IMR-90 (cell line): ENCODE data around the gene MAN1C1. TPM values are rescaled to one million over a fixed set of nuclear protein-coding genes. Genes with fewer than 3 reads are reported as not detected.

Experiments used
- ATAC-seq: fragments of 200-7000 bp; cut with Tn5 transposase; 2 replicates; pipeline ENCODE4 v1.9.1; 2020; ENCODE audit warnings: low read depth, mild to moderate bottlenecking, moderate library complexity
- BruUV-seq: library from RNA; stranded (reverse); fragments of 400-500 nt; replicated peaks from 2 replicates; lab custom pipeline; 2021; lab: Mats Ljungman, UMichigan
- CTCF ChIA-PET: fragments of 300-600 bp; formaldehyde crosslinking; extraction: SDS; loops from one replicate; lab custom pipeline; 2021; ENCODE audit warnings: antibody characterized with exemption; lab: Yijun Ruan, JAX
- POLR2A ChIA-PET: fragments of 300-600 bp; sonication (Branson Sonifier 250); formaldehyde crosslinking; loops from one replicate; lab custom pipeline; 2022; ENCODE audit warnings: antibody characterized with exemption; ENCODE audit not compliant: unreplicated experiment; lab: Charles Lee
- DNase-seq: peaks from one replicate; pipeline ENCODE4 v3.0.0; 2013
- H2AFZ ChIP-seq: replicated peaks from 2 replicates; pipeline ENCODE3; 2013; ENCODE audit warnings: low read length, mild to moderate bottlenecking; ENCODE audit not compliant: poor library complexity
- H2AK5ac ChIP-seq: 2 replicates; pipeline ENCODE4 v1.6.1; 2013; ENCODE audit warnings: low read depth, low read length, inconsistent platforms
- H2AK9ac ChIP-seq: replicated peaks from 2 replicates; pipeline ENCODE3; 2013; ENCODE audit warnings: mild to moderate bottlenecking, low read depth, low read length, moderate library complexity; ENCODE audit not compliant: poor library complexity
- H2BK120ac ChIP-seq: 2 replicates; pipeline ENCODE4 v1.6.1; 2013; ENCODE audit warnings: low read depth, low read length, inconsistent platforms
- H2BK15ac ChIP-seq: 3 replicates; pipeline ENCODE4 v1.6.1; 2013; ENCODE audit warnings: low read depth, low read length, inconsistent platforms
- H2BK20ac ChIP-seq: 2 replicates; pipeline ENCODE4 v1.6.1; 2013; ENCODE audit warnings: low read depth, mild to moderate bottlenecking, inconsistent platforms, low read length, moderate library complexity
- H2BK5ac ChIP-seq: 2 replicates; pipeline ENCODE4 v1.6.1; 2013; ENCODE audit warnings: mild to moderate bottlenecking, low read depth, low read length, inconsistent platforms; ENCODE audit not compliant: poor library complexity, severe bottlenecking
- H3K14ac ChIP-seq: replicated peaks from 2 replicates; pipeline ENCODE4 v1.6.1; 2013; ENCODE audit warnings: low read depth, low read length, inconsistent platforms
- H3K18ac ChIP-seq: 2 replicates; pipeline ENCODE4 v1.6.1; 2013; ENCODE audit warnings: low read depth, low read length, control low read depth
- H3K23ac ChIP-seq: 2 replicates; pipeline ENCODE4 v1.6.1; 2013; ENCODE audit warnings: low read depth, low read length, inconsistent platforms
- H3K27ac ChIP-seq: 2 replicates; pipeline ENCODE4 v1.5.1; 2013; ENCODE audit warnings: mild to moderate bottlenecking, control low read depth, low read length; ENCODE audit not compliant: insufficient read depth
- H3K27me3 ChIP-seq: 2 replicates; pipeline ENCODE4 v1.6.1; 2013; ENCODE audit warnings: low read length; ENCODE audit not compliant: control insufficient read depth, insufficient read depth
- H3K36me3 ChIP-seq: 2 replicates; pipeline ENCODE4 v1.6.1; 2013; ENCODE audit warnings: low read length, mixed read lengths; ENCODE audit not compliant: control insufficient read depth, insufficient read depth
- H3K4ac ChIP-seq: 2 replicates; pipeline ENCODE4 v1.6.1; 2013; ENCODE audit warnings: low read depth, low read length, inconsistent platforms
- H3K4me1 ChIP-seq: 2 replicates; pipeline ENCODE4 v1.6.1; 2013; ENCODE audit warnings: low read length, mixed read lengths; ENCODE audit not compliant: control insufficient read depth, insufficient read depth
- H3K4me2 ChIP-seq: 2 replicates; pipeline ENCODE4 v1.6.1; 2013; ENCODE audit warnings: low read depth, mild to moderate bottlenecking, control low read depth, low read length, moderate library complexity
- H3K4me3 ChIP-seq: 2 replicates; pipeline ENCODE4 v1.5.1; 2013; ENCODE audit warnings: low read depth, mild to moderate bottlenecking, control low read depth, low read length, moderate library complexity; ENCODE audit not compliant: insufficient read depth
- H3K56ac ChIP-seq: 2 replicates; pipeline ENCODE4 v1.6.1; 2013; ENCODE audit warnings: low read length, inconsistent platforms; ENCODE audit not compliant: insufficient read depth; ENCODE audit errors: extremely low read depth
- H3K79me1 ChIP-seq, 2 experiments: 2 replicates each; pipeline ENCODE4 v1.6.1; 2013; ENCODE audit warnings: low read length in 2 of 2, inconsistent platforms in 1 of 2, low read depth in 1 of 2
- H3K9ac ChIP-seq: 2 replicates; pipeline ENCODE4 v1.6.1; 2013; ENCODE audit warnings: low read depth, low read length, control low read depth
- H3K9me1 ChIP-seq: 2 replicates; pipeline ENCODE4 v1.6.1; 2013; ENCODE audit warnings: low read length, inconsistent platforms; ENCODE audit not compliant: insufficient read depth
- H3K9me3 ChIP-seq: 2 replicates; pipeline ENCODE4 v1.6.1; 2013; ENCODE audit warnings: low read length; ENCODE audit not compliant: control insufficient read depth, insufficient read depth
- H4K20me1 ChIP-seq: 2 replicates; pipeline ENCODE4 v1.6.1; 2013; ENCODE audit warnings: low read length, inconsistent platforms; ENCODE audit not compliant: insufficient read depth
- H4K5ac ChIP-seq: 2 replicates; pipeline ENCODE4 v1.6.1; 2013; ENCODE audit warnings: mild to moderate bottlenecking, low read depth, low read length, control low read depth
- H4K8ac ChIP-seq, 2 experiments: 2 replicates each; pipeline ENCODE4 v1.6.1; 2013; ENCODE audit warnings: low read depth in 2 of 2, low read length in 2 of 2, control low read depth in 1 of 2, inconsistent platforms in 1 of 2
- H4K91ac ChIP-seq: 2 replicates; pipeline ENCODE4 v1.6.1; 2013; ENCODE audit warnings: low read depth, low read length, inconsistent platforms; ENCODE audit not compliant: insufficient read depth
- BHLHE40 ChIP-seq: fragments of 150-350 bp; IDR thresholded peaks from 2 replicates; pipeline ENCODE4 v1.6.1; 2016; ENCODE audit warnings: mild to moderate bottlenecking, low read depth, low read length
- CEBPB ChIP-seq: IDR thresholded peaks from 2 replicates; pipeline ENCODE4 v1.6.1; 2012; ENCODE audit warnings: low read depth, low read length, improper control_type of control experiment
- CHD1 ChIP-seq: IDR thresholded peaks from 2 replicates; pipeline ENCODE4 v1.6.1; 2012; ENCODE audit warnings: low read depth, low read length, improper control_type of control experiment
- CTCF ChIP-seq: conservative IDR thresholded peaks from 2 replicates; pipeline ENCODE4 v1.5.1; 2012; ENCODE audit warnings: mild to moderate bottlenecking, low read depth, low read length, improper control_type of control experiment
- ELK1 ChIP-seq: fragments of 150-350 bp; IDR thresholded peaks from 2 replicates; pipeline ENCODE4 v1.6.1; 2016; ENCODE audit warnings: low read depth, mild to moderate bottlenecking, low read length, moderate library complexity, borderline replicate concordance
- FOS ChIP-seq: fragments of 150-350 bp; IDR thresholded peaks from 2 replicates; pipeline ENCODE4 v1.6.1; 2016; ENCODE audit warnings: low read depth, low read length
- MAFK ChIP-seq: IDR thresholded peaks from 2 replicates; pipeline ENCODE4 v1.6.1; 2012; ENCODE audit warnings: low read depth, low read length, improper control_type of control experiment
- MAZ ChIP-seq: IDR thresholded peaks from 2 replicates; pipeline ENCODE4 v1.6.1; 2012; ENCODE audit warnings: low read depth, mild to moderate bottlenecking, low read length, improper control_type of control experiment, moderate library complexity, borderline replicate concordance
- MXI1 ChIP-seq: IDR thresholded peaks from 2 replicates; pipeline ENCODE4 v1.6.1; 2012; ENCODE audit warnings: low read depth, mild to moderate bottlenecking, low read length, moderate library complexity, borderline replicate concordance
- NFE2L2 ChIP-seq: fragments of 150-350 bp; IDR thresholded peaks from 2 replicates; pipeline ENCODE4 v1.6.1; 2016; ENCODE audit warnings: low read depth, mild to moderate bottlenecking, low read length
- POLR2A ChIP-seq: IDR thresholded peaks from 2 replicates; pipeline ENCODE4 v1.6.1; 2012; ENCODE audit warnings: mild to moderate bottlenecking, low read depth, low read length
- RAD21 ChIP-seq: IDR thresholded peaks from 2 replicates; pipeline ENCODE4 v1.6.1; 2012; ENCODE audit warnings: low read length, improper control_type of control experiment
- RCOR1 ChIP-seq: IDR thresholded peaks from 2 replicates; pipeline ENCODE4 v1.6.1; 2012; ENCODE audit warnings: mild to moderate bottlenecking, low read length, improper control_type of control experiment; ENCODE audit not compliant: insufficient replicate concordance
- RFX5 ChIP-seq: IDR thresholded peaks from 2 replicates; pipeline ENCODE4 v1.8.0; 2012; ENCODE audit warnings: low read depth, mild to moderate bottlenecking, low read length, moderate library complexity
- SMC3 ChIP-seq: fragments of 150-350 bp; IDR thresholded peaks from 2 replicates; pipeline ENCODE4 v1.6.1; 2016; ENCODE audit warnings: low read depth, mild to moderate bottlenecking, antibody characterized with exemption, low read length, moderate library complexity
- USF2 ChIP-seq: fragments of 150-350 bp; IDR thresholded peaks from 2 replicates; pipeline ENCODE4 v1.6.1; 2017; ENCODE audit warnings: mild to moderate bottlenecking, antibody characterized with exemption, low read length, low read depth
- WGBS, 2 experiments: methylation state at CpG; one replicate each; pipeline versions ENCODE4 v1.1.5 to v1.1.7; 2013; ENCODE audit warnings: missing lambda C conversion rate in 2 of 2; ENCODE audit not compliant: insufficient read length in 1 of 2; ENCODE audit errors: extremely low coverage in 2 of 2; 5-methylcytosine and 5-hydroxymethylcytosine counted together
- dilution Hi-C: fragments of 300-500 bp; cut with HindIII; formaldehyde crosslinking; loops from one replicate; pipeline ENCODE4 v1.14.3; 2018; ENCODE audit warnings: low sequenced_read_pairs; ENCODE audit not compliant: unreplicated experiment
- in situ Hi-C: fragments of 300-500 bp; cut with MboI; formaldehyde crosslinking; loops from 3 replicates; pipeline ENCODE4 v1.14.3; 2019; ENCODE audit warnings: low sequenced_read_pairs, inconsistent platforms, mixed read lengths
- intact Hi-C: fragments of 100-400 bp; cut with micrococcal nuclease; formaldehyde crosslinking; loops from 2 replicates; pipeline ENCODE4 v1.10.0; 2022
- polyA plus RNA-seq, 3 experiments: library from polyadenylated mRNA; depleted of rRNA; stranded (reverse); fragments of >200 nt; gene quantifications; 2 replicates each; pipeline ENCODE4 v1.2.3, GENCODE V29; 2012; ENCODE audit warnings: low replicate concordance in 1 of 3
- total RNA-seq: library from RNA; depleted of rRNA; stranded (reverse); fragments of >200 nt; gene quantifications from 2 replicates; pipeline ENCODE4 v1.2.3, GENCODE V29; 2012

Gene MAN1C1
- total and polyA plus RNA-seq, 2 of the 4 experiments (the other 2 are of a cell fraction): 3.2 to 11.3 TPM

- Histone ChIP-seq H3K23ac (no peak overlapping the region), H3K14ac (no peak overlapping the region), H3K36me3 (peaks cover 30% of the 10 kb centered on the region; the same call in 1 of the 2 replicates), H3K4me1 (no peaks in the 10 kb centered on the region), H4K20me1 (no peaks in the 10 kb centered on the region), H2AK5ac (no peak overlapping the region), H3K9me1 (no peaks in the 10 kb centered on the region; the same call in 1 of the 2 replicates), H3K27me3 (no peaks in the 10 kb centered on the region), H3K56ac (no peak overlapping the region), H2BK5ac (no peak overlapping the region), H3K4ac (no peak overlapping the region), H2AFZ (no peak overlapping the region), H4K8ac (no peak overlapping the region), H3K9ac (no peak overlapping the region), H2BK20ac (no peak overlapping the region), H2AK9ac (no peak overlapping the region), H3K18ac (no peak overlapping the region), H3K79me1 (no peaks in the 10 kb centered on the region), H2BK120ac (no peak overlapping the region), H4K91ac (no peak overlapping the region), H3K27ac (no peak overlapping the region), H2BK15ac (no peak overlapping the region), H3K4me3 (no peak overlapping the region), H3K9me3 (no peaks in the 10 kb centered on the region), H3K4me2 (no peak overlapping the region), H4K5ac (no peak overlapping the region)
- TF ChIP-seq POLR2A (no peak), MAZ (no peak), CEBPB (no peak), MAFK (no peak), CHD1 (no peak), RCOR1 (no peak), NFE2L2 (no peak), RAD21 (no peak), MXI1 (no peak), ELK1 (no peak), CTCF (no peak), BHLHE40 (no peak), RFX5 (no peak), SMC3 (no peak), FOS (no peak), USF2 (no peak)
- ATAC-seq (no peak; the same call in 1 of the 2 replicates), DNase-seq (no peak)
- ChIA-PET POLR2A (no interaction called here), CTCF (no interaction called here)
- no CpG with 5 or more reads among the region's 5 CpGs for whole genome bisulfite sequencing, 2 experiments
- in situ Hi-C loops (no loop called here), intact Hi-C loops (no loop called here), dilution Hi-C loops (no loop called here)
- no TSS peak for BruUV-seq
Observed at GRCh38 chr1:25757846-25758185, 141.2 kb downstream of the MAN1C1 start.
